Daoy (cell line): ENCODE measurements around the gene FRMD5. TPM values are rescaled to one million over a fixed set of nuclear protein-coding genes. Genes with fewer than 3 reads are reported as not detected.
A peak's percentile ranks its signal among the peaks of the same experiment; 100 is the strongest.

ENCODE experiments used
- DNase-seq: peaks from one replicate; pipeline ENCODE4 v3.0.0-alpha.2; 2015; ENCODE audit warnings: low read depth
- total RNA-seq: library from RNA; depleted of rRNA; stranded (reverse); fragments of >200 nt; shearing (Covaris generic); gene quantifications from 2 replicates; pipeline ENCODE4 v1.2.3, GENCODE V29; 2014

The FRMD5 gene
- total RNA-seq, 1 experiment from 2014 or later, result 8.7 TPM

GRCh38 chr15:44094781-44095180 lies 100.3 kb downstream of the FRMD5 start:
- DNase-seq, result peak; percentile 52

GRCh38 chr15:44093836-44094235 lies 101.2 kb downstream of the FRMD5 start:
- no peak for DNase-seq

DNA sequence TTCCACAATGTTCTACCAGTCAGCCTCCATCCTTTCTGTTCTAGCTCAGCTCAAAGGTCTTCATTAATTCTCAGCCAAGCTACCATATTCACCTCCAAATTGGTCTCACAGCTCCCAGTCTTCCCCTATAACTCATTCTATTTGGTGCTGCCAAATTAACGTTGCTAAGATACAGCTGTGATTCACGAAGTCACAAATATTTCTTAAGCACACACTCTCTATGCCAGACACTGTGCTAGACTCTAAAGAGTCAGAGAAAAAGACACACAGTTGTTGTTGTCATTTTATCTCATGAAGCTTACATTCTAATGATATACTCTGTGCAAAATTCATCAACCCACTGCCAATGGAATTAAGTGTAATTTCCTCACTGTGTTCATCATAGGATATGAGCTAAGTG lies 102.8 kb downstream of the FRMD5 start:
- peak; percentile 41 for DNase-seq

- DNase-seq, result peak; percentile 71
Measured at GRCh38 chr15:44087578-44088465, 107.2 kb downstream of the FRMD5 start.

DNA sequence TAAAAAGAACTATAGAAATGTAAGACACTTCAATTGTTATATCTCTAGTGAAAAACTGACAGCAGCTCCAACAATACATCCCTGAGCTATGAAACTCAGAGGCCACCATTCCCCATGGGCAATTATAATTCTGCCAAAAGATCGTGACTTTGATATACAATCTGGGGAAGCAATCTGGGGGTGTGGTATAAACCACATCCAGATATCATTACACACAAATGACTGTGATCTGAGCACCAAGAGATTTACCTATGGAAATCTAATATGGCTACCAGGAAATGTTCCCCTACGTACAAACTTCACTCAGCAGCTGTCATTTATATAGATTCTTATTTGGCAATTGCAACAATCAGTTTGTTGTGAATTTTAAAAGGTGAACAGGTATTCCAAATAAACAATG lies 110.3 kb downstream of the FRMD5 start:
- peak; percentile 41 for DNase-seq

- peak; percentile 51 for DNase-seq
Measured at GRCh38 chr15:44084171-44084570, 110.9 kb downstream of the FRMD5 start.

DNA sequence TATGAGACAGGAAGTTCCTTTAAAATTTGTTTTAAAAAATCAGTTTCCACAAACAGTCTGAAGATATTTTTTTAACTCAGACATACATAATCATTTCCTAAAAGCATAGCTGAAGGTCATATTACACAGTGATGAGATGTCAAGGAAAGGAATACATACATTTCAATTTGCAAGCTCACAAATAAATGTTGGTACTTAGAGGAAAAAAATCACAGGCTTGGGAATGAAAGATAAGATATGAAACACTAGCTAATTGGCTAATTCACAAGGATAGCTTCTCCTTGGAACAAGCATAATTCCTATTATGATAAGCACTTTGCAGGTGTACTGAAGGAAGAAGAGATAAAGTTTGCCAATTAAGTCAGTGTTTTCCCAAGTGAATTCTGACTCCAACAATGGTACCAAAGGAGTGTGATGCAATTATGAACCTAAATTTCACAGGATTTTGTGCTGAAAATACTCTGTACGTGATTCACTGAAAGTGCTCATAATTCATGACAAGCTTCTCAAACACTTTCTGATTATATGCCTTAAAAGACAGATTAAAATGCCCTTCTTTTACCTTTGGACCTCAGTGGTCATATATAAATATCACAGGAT lies 112.4 kb downstream of the FRMD5 start:
- DNase-seq, result no peak

- peak; percentile 15 for DNase-seq
Measured at GRCh38 chr15:44081026-44082013, 113.8 kb downstream of the FRMD5 start.

DNA sequence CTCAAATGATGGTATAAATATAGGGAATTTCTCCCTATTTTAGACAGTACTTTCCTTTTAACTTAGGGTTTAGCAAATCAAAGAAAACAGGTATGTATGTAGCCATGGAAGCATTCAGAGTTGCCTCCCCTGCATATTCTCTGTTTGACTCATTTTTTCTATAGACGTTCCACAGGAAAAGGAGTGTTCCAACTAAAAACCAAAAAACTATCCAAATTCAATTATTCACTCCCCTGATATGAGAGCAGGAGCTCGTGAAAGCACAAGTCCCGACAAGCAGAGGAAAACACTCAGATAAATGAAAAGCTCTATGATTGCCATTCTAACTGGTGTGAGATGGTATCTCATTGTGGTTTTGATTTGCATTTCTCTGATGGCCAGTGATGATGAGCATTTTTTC lies 119.5 kb downstream of the FRMD5 start:
- no peak for DNase-seq

DNA sequence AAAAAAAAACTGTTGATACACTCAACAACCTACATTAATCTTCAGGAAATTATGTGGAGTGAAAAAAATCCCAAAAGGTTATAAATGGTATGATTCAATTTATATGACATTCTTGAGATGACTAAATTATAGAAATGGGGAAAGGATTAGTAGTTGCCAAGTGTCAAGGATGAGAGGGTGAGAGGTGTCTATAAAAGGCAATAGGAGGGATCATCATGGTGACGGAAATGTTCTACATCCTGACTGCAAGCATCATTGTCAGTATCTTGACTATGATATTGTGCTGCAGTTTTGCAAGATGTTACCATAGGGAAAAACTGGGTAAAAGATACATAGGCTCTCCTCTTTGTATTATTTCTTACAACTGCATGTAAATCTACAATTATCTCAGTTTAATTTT lies 125.6 kb downstream of the FRMD5 start:
- DNase-seq, result no peak

DNA sequence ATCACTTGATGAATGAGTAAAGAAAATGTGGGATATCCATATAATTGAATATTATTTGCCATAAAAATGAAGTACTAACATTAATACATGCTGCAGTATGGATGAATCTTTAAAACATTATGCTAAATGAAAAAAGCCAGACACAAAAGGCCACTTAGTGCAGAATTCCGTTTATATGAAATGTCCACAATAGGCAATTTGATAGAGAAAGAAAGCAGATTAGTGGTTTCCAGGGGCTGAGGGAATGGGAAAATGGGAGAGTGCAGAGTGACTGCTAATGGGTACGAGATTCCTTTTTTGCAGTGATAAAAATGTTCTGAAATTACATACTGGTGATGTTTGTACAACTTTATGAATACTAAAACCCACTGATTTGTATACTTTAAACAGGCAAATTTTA lies 126.7 kb downstream of the FRMD5 start:
- DNase-seq, result no peak

GRCh38 chr15:44066211-44066827 lies 128.8 kb downstream of the FRMD5 start:
- DNase-seq, result peak; percentile 74

- no peak for DNase-seq
Measured at GRCh38 chr15:44064706-44065105, 130.4 kb downstream of the FRMD5 start.

DNA sequence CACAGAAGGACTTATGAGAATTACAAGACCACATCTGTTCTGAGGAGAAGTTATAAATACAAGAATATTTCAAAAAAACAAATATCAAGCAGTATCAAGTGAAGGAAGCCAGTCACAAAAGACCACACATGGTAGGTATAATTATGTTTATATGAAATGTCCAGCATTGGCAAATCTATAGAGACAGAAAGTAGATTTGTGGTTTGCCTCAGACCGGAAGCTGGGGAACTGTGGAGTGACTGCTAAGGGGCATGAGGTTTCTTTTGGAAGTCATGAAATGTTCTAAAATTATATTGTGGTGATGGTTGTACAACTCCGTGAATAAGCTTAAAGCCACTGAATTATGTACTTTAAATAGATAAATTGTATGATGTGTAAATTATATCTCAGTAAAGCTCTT lies 136.9 kb downstream of the FRMD5 start:
- DNase-seq, result no peak

DNA sequence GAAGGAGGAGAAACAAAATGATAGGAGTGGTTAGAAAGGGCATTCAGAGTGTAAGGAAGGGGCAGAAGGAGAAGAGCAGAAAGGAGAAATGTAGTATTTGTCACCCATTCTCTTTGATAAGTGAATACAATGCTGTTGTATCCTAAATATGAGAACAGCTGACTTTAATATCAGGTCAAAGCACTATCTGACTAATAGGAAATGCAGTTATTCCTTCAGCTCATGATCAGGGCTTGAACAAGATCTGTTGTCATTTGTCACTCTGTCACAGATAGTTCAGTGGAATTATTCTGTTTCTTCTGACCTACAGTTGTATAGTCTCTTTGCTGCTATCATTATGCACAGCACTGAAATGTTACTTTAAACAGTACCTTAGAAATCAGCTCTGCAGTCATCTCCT lies 149.4 kb downstream of the FRMD5 start:
- DNase-seq, result no peak

DNA sequence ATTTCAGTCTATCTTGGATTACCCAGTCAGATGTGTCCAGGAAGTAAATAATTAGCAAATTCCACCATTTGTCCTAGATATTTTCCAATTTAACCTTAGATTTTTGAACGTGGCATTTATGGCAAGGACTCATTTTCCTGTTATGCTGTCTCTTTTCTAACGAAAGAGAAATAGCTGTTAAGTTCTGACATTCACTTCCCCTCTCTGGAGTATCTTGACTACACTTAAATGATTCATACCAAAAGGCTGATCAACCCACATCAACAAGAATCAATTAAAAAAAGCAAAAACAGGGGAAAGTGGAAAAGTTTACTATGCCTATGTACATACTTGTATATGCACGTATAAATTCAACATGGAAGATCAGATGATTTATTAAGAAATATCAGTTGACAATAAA lies 149.9 kb downstream of the FRMD5 start:
- no peak for DNase-seq

DNA sequence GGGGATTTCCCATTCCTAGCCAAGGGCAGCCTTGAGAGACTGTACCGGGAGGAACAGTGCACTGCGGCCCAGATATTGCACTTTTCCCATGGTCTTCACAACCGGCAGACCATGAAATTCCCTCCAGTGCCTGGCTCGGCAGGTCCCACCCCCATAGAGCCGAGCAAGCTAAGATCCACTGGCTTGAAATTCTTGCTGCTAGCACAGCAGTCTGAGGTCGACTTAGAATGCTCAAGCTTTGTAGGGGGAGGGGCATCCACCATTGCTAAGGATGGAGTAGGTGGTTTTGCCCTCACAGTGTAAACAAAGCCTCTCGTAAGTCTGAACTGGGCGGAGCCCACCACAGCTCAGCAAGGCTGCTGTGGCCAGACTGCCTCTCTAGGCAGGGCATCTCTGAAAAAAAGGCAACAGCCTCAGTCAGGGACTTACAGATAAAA lies 156.3 kb downstream of the FRMD5 start:
- peak; percentile 63 for DNase-seq

DNA sequence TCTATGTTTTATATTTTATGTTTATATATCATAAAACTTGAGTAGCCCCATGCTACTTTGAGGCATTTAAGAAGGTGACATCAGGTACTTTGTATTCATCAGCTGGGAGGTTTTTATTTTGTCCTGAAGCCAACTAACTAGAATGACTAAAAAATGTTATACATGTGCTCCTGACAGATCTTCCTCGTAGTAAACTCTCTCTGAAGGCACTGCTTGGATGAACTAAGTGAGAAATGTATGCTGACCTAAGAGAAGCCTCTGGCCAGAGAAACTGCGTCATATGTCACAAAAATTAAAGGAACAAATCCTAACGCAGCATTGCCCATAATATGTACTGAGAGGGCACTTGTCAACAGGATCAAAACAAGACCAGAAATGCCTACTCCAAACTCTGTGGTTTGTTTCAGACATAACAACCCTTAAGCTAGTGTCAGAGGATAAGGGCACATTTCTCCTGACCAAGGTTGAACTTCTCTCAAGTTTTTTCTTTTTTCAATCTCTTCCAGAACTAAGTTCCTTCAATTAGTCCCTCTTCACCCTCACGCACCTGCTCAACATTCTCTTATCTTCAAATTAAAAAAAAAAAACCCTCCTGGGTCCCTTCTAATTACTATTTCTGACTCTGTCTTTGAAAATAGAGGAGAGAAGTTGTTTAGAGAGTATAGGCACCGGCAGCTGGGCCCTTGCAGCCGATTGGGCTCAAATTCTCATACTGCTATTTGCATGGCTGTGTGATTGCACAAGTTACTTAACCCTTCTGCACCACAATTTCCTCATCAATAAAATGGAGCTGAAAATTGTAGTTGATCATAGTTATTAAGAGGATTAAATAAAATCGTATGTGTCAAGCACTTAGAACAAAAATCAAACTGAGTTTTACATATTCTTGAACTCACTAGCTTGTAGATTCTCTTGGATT lies 159.0 kb downstream of the FRMD5 start:
- no peak for DNase-seq

DNA sequence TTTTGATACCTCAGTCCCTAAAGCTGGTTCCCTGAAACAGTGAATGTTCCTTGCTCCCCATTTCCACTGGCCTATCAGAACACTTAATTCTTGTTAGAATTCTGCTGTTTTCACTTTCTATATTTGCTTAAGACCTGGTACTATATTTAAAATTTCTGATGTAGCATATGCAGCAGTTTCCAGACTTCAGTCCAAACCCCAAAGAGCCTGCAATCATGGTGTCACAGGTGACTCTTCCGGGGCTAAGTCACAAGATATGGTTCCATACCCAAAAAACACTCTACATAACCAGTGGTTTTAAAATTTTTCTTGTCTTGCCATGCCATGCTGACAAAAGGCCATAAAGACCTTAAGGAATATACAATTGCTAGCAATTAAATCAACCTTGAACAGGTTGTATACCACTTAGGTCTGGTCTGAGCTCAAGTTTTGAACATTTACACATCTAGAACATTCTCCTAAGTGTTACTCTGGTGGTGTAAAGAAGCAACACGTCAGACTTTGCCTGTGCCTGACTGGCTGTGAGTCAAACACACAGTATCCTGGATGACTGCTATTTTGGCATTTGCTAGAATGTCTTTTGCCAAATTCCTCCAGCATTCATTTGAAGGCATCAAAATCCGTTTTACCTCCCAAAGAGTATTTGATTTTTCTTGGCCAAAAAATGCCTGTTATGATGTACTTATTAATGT lies 160.0 kb downstream of the FRMD5 start:
- peak; percentile 51 for DNase-seq

DNA sequence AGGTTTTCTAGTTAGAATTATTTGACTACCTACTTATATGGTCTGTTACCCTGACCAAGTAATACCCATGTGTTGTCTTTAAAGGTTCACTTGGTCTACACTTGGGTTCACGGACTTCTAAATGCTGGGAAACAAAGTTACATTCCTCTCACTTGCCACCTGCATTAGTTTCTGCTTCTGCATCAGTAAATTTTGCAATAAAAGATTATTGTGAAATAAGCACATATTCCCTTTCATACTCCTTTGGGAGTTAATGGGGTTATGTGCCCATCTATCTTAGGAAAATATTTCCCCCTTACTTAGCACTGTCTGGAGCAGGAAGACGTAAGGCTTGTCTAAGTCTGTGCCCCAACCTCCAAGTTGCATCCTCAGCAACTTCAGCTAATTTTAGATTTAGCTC lies 160.7 kb downstream of the FRMD5 start:
- DNase-seq, result no peak
